Gastrocnemius medialis (tissue), 4 donors: ENCODE data around the gene CASTOR1.

Source experiments
- POLR2A ChIP-seq, 2 donors: fragments of 450-650 bp; IDR thresholded peaks; one replicate each; pipeline ENCODE4 v1.6.1; 2017; ENCODE audit warnings: antibody characterized with exemption in 2 of 2, mild to moderate bottlenecking in 2 of 2, moderate library complexity in 2 of 2
- TF ChIP-seq, protein P1 (sequence below), 5 experiments: fragments of 450-650 bp in 3 of 5; fragments of 200-600 bp in 2 of 5; sonication (generic) in 2 of 5; IDR thresholded peaks in 4 of 5; conservative IDR thresholded peaks in 1 of 5; 1 replicate in 4 of 5; 2 replicates in 1 of 5; pipeline ENCODE4 v1.5.1; 2016 to 2019; ENCODE audit warnings: antibody characterized with exemption in 5 of 5, mild to moderate bottlenecking in 3 of 5, moderate library complexity in 3 of 5

DNA sequence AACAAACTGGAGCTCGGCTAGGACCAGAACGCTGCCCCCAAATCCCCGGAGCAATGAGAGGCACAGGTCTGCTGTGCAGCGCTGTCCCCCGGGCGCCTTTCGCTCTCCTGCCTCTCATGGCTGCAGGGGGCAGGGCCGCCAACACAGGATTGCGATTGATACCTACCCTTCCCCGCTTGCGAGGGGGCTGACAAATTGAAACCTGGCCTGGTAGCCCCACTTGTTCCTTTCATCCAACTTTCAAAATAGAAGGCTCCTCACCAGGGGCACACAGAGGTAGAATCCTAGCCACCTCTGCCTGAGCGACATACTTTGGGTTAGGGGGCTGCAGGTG, 642 bp upstream of the CASTOR1 start:
- TF ChIP-seq, protein P1, sequence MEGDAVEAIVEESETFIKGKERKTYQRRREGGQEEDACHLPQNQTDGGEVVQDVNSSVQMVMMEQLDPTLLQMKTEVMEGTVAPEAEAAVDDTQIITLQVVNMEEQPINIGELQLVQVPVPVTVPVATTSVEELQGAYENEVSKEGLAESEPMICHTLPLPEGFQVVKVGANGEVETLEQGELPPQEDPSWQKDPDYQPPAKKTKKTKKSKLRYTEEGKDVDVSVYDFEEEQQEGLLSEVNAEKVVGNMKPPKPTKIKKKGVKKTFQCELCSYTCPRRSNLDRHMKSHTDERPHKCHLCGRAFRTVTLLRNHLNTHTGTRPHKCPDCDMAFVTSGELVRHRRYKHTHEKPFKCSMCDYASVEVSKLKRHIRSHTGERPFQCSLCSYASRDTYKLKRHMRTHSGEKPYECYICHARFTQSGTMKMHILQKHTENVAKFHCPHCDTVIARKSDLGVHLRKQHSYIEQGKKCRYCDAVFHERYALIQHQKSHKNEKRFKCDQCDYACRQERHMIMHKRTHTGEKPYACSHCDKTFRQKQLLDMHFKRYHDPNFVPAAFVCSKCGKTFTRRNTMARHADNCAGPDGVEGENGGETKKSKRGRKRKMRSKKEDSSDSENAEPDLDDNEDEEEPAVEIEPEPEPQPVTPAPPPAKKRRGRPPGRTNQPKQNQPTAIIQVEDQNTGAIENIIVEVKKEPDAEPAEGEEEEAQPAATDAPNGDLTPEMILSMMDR (IDR thresholded peaks at IDR 0.05 in 4 of 5, conservative IDR thresholded peaks at IDR 0.05 in 1 of 5): no peak
- no peak for TF ChIP-seq POLR2A (IDR thresholded peaks at IDR 0.05)
